ENCODE data around the gene TUBGCP2.

DNA sequence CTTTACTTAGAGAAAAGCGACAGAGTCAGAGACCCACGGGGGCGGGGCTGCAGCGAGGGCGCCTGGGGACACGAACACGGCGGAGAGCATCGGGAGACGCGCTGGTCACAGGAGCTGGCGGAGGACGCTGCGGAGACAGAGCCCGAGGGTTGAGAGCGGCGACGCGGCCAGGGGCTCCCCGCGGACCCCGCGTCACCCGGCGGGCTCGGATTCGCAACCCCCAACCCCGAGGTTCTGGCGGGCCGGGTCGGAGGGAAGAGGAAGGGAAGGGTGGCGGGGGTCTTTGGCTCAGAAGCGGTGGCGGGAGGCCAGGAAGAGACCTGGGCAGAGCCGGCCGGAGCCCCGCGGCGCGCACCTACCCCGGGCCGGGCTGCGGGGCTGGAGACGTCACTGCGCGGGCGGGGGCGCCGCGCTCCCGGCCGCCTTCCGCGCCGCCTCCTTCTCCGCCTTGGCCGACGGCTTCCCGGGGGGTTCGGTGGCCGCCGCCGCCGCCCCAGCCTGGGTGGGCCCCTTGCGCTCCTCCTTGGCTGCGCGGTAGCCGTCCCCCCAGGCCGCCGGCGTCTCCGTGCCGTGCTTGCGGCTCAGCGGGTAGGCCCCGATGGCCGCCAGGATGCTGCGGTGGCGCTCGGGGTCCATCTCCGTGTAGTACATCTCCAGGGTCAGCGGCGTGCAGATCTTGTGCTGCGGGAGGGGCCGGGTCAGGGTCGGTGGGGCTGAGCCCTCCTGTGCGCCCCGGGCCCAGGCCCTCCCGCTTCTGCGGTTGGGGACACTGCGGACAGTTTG lies 17.0 kb upstream of the TUBGCP2 start:
- TF ChIP-seq, protein P1, sequence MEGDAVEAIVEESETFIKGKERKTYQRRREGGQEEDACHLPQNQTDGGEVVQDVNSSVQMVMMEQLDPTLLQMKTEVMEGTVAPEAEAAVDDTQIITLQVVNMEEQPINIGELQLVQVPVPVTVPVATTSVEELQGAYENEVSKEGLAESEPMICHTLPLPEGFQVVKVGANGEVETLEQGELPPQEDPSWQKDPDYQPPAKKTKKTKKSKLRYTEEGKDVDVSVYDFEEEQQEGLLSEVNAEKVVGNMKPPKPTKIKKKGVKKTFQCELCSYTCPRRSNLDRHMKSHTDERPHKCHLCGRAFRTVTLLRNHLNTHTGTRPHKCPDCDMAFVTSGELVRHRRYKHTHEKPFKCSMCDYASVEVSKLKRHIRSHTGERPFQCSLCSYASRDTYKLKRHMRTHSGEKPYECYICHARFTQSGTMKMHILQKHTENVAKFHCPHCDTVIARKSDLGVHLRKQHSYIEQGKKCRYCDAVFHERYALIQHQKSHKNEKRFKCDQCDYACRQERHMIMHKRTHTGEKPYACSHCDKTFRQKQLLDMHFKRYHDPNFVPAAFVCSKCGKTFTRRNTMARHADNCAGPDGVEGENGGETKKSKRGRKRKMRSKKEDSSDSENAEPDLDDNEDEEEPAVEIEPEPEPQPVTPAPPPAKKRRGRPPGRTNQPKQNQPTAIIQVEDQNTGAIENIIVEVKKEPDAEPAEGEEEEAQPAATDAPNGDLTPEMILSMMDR (IDR thresholded peaks at IDR 0.05), result no peak
- TF ChIP-seq EZH2 (IDR thresholded peaks at IDR 0.05), result peak; percentile 80
- TF ChIP-seq EZH2phosphoT487 (IDR thresholded peaks at IDR 0.05), result peak; percentile 76

Data from neural progenitor cell (in vitro differentiated cells).